Stimulated activated CD4-positive, alpha-beta T cell treated with anti-CD3 and anti-CD28 coated beads, Interleukin-2, amount 100 ng/mL, for 24 hours (primary cell): ENCODE measurements around the gene SPAG16.
"Not testable (repeated sequence)": the region's sequence is repeated elsewhere in the genome, so short reads cannot be mapped to it uniquely, and the experiment has no call there.

Experiments
- DNase-seq, 2 donors: peaks; one replicate each; pipeline ENCODE4 v3.0.0-alpha.2; 2020

SPAG16 gene

DNA sequence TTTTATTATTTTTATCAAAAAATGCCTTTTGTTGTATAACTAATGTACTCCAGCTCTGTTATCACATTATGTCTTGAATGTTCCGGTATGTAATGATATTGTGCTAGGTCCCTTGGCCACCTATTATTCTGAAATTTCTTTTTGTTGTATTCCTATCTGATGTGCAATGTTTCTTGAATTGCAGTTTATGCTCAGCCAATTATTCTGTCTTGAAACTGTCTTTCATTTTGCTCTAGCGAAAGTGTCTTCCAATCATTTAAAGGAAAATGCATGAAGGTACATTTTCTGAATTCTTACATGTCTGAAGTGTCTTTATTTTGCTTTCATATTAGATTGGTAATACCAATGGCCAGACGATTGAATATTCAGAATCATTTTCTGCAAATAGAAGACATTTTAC, 277.5 kb downstream of the SPAG16 start:
- no peak for DNase-seq

DNA sequence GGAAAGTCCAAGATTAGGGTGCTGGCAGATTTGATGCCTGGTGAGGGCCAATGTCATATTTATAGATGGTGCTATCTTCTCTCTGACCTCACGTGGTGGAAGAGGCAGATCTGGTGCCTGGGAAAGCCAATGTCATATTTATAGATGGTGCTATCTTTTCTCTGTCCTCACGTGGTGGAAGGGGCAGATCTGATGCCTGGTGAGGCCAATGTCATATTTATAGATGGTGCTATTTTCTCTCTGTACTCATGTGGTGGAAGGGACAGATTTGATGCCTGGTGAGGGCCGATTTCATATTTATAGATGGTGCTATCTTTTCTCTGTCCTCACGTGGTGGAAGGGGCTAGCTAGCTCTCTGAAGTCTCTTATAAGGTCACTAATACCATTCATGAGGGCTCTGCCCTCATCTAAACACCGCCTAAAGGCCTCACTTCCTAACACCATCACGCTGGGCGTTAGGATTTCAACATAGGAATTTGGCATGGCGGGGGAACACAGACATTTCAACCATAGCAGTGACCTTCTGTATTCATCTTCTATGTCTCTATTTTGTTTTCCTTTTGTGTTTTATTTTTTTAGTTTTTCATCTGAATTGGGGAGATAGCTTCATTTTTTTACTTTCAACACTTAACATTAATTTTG, 278.4 kb downstream of the SPAG16 start:
- no peak for DNase-seq

DNA sequence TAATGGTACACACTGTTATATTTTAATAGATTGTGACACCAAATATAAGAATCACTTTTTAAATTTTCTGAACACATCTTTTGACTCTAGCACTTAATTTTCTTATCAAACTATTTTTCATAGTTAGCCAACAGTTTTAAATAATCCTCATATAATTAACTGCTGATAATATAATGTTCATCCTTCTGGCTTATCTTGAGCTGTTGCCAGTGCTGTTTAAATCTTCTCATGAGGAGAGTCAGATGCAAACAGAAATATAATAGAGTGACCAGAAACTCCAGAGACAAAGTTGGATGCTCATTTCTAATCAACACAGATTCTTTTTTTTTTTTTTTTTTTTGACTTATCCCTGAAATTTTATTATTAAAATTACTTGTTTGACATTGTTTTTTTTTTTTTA, 282.6 kb downstream of the SPAG16 start:
- DNase-seq, result no peak

DNA sequence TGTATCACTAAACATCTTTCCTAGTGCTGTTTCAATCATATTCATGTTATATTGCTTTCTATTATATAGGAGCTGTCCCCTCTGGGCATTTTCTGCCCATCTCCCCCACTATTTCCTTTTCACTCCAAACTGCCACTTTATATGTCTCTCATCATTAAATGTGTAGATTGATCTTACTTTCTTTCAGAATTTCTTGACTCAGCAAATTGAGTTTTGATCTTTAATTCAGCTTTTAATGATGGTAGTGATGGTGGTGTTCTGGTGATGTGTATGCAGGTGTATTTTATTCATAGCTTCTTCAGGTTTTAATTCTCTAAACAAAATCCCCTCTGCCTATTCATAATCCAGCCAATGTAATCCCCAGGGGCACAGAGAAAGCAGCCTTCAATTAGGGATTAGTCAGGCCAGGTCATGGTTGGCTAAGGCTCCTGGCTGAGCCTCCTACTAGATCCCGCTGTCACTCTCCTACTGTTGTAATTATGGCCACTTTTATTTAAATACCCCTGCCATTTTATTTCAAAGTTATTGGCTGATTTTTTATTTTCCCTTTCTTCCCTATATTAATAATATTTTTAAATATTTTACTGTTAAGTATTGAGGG, 325.4 kb downstream of the SPAG16 start:
- DNase-seq, result no peak

DNA sequence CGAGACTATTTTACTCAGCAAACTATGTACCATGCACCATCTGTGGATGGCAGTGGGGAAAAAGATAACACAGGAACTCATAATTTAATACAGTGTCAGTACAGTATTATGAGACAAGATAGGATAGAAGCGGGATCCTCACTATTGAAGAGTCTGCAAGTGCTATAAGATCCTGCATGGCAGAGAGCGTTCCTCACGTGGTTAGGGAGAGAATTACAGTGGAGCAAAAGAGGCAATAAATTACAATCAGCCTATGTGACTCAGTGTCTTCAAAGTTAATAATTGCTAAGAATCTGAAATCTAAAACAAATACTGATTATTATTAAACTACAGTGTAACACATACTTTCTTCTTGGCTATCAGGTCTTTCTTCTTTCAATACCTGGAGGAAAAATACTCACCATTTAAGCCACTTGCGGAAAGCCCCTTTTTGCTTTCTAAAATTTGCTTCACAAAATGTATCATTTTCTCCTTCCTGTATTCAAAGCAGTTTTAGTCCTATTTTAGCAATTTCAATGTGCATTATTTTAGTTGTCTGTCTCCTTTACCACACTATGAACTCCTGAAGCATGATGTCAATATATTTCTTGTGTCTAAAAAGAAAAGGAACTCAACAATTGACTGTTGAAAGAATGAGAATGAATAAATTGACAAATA, 342.9 kb downstream of the SPAG16 start:
- DNase-seq, result no peak

DNA sequence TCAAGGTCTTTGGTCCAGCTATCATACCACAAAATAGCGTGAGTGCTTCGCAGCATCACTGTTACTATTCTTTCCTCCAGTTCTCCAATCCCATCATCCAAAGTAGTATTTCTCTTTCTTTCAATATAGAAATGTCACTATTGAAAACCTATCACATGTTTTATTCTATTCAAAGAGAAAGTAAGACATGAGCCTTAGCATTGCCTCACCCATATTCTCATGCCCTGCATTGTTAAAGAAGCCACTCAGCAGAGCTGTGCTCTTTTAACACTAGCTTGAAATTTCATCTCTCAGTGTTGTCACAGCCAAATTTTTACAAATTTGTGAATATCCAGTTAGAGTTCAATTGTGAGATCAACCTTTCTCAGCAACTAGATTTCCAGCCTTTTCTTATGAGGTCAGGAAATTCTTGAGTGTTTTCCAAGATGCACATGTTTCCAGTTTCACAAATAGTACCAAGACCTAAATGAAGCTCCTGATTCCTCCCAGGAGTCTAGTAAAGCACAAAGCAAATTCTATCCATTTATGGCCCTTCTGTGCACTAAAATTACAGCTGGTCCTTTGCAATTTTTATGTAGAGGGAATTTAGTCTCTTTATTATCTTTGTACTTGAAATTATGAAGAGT, 343.7 kb downstream of the SPAG16 start:
- DNase-seq, result no peak

DNA sequence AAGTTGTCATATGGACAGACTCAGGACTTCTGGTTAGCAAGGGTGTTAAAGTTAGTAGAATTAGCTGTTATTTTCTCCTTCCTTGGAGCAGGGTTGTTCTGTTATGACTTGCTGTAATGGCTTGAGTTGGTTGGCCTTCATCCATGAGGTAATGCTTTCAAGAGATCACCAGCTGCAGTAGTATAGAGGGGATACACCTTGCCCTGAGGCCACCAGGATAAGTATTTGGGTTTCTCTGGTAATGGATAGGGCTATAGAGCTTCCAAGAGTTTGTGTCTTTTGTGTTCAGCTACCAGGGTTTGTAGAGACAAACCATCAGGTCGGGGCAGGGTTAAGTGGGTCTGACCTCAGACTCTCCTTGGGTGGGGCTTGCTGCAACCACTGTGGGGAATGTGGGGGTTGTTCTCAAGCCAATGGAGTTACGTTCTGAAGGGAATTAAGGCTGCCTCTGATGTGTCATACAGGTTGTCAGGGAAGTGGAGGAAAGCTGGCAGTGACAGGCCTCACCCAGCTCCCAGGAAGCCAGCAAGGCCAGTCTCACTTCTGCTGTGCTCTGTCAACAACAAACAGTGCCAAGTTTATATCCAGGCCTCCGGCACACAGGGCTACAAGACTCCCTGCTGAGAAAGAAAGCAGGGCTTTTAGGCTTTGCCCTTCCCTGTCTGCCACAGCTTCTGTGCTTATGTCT, 356.6 kb downstream of the SPAG16 start:
- no peak for DNase-seq

DNA sequence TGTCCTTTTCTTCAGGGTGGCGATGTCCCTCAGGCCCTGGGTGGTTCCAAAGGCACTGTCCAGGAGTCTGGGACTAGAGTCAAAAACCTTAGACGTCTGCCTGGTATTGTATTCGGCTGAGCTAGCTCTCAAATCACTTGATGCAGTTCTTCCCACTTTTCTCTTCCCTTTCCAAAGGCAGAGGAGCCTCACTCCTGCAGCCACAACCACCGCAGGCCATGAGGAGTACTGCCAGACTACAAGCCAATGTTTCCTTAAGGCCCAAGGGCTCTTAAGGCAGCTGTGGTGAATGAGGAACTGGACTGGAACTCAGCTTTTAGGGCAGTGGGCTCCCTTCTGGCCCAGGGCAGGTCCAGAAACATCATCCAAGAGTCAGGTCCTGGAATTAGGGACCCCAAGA, 360.7 kb downstream of the SPAG16 start:
- no peak for DNase-seq

DNA sequence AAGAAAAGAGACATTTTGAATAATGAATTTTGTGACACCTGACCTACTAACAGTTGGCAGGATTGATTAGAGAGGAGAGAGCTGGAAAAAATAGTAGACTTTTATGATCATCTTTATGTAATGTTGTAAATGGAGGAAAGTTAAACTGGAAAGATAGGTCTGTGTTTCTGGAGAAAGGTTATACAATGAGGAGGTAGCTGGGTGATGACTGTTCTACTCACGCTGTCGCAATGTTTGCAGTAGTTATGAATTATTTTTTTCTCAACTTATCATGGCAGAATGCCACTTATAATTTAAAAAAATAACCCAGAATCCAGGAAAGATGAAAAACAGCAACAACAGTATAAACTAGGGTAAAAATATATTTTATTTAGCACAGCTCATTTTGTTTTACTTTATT, 364.9 kb downstream of the SPAG16 start:
- no peak for DNase-seq

DNA sequence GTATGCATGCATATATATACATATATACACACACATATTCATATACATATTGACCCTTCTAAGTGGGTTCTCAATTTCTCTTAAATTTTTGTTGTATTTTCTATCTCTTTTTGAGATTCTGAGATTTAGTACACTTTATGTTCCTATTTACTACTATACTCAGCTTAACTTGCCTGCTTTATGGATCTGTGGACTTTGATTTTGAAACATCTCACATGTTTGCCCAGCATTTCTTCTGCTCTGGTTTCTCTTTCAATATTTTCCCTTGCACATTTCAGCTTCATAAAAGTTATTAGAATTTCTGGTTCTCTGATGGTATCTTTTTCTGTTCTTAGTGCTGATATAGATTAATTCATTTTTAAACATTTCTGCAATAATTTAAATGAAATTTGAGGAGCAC, 380.6 kb downstream of the SPAG16 start:
- no peak for DNase-seq

DNA sequence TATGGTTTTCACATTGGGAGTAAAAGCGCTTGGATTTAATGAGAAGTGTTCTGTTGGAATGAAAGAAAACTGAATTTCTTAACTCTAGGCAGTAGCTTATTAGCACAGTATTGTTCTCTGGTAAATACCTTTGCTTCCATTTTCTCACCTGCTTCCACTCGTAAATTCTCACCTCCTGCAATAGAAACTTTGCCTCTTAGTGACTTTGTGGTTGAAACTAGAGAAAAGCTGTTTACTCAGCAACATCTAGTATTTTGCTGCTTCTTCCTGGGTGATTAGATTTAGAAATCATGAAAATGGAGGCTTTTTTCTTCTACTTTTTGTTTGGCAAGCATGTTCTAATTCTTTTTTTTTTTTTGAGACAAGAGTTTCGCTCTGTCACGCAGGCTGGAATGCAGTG, 385.4 kb downstream of the SPAG16 start:
- no peak for DNase-seq

DNA sequence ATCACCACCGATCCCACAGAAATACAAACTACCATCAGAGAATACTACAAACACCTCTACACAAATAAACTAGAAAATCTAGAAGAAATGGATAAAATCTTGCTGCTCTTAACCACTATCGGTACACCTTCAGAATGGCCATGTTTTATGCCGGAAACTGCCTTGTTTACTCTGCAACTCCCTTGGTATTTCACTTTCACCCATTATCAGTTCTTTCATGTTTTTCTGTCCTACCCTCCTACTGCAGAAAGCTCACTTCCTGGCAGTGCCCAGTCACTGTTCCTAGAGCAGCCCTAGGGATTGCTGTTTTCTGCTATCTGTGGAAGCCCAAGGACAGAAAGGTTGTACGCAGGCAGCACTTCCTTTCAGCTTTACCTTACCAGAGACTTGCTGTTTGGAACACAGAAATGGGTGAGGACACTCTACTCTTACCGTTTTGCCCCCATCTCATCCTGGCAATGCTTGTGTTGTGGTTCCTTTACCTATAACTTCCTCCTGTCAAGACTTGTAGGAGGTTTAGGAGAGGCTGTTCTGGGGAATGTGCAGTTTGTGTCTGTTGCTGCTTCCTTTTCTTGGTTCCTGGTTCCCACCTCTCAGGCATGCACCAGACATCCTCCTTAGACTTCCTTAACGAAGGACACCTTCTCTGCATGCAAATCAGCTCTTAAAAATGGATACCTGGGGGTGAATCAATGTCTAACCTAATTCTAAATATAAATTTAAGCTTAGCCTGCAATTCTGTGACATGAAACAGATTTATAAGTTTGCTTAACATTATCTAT, 394.4 kb downstream of the SPAG16 start:
- no peak for DNase-seq

DNA sequence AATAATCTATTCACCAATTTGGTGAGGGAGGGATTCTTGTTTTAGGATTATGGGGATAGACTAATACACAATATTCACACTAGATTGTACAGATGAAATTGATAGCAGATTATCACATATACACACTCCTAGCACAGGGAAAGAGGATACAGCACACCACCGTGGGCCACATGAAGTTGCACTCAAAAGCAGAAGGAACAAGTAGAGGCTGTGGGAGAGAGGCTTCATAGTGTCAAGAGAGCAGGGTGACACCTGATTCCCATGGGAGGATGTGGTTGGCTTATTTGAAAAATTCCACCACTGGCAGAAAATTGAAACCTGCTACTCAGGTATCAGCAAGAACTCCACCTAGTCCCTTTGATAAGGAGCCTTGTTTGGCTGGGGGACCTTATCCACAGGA, 395.6 kb downstream of the SPAG16 start:
- DNase-seq, result no peak

DNA sequence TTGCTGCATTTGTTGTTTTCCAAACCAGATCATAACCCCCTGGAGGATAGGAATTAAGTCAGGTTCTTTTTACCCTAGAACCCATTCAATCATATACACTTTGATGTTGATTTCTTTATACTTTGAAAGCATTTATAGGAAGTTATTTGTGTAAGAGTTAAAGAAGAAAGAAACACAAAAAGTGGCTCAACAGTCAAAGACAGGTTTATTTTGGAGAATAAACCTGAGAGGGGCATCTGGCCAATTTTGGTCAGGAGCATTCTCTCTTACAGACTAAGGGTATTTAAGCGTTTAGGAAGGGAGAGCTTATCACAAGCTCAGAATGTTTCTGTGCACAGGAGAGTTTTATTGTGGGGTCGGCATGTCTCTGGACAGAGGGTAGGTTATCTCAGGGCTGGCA, 398.0 kb downstream of the SPAG16 start:
- no peak for DNase-seq

DNA sequence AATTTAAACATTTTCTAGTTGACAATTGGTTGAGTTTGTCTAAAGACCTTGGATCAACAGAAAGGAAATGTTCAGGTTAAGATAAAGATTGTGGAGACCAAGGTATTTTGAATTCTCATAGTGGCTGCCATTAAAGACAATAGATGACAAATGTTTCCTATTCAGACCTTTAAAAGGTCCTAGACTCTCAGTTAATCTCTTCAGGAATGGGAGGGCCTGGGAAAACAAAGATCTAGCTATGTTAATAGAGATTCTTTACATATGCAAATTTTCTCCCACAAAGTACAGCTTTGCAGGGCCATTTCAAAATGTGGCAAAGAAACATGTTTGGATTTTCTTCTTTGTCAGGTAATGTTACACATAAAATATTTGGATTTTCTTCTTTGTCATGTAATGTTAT, 403.9 kb downstream of the SPAG16 start:
- DNase-seq, result no peak

DNA sequence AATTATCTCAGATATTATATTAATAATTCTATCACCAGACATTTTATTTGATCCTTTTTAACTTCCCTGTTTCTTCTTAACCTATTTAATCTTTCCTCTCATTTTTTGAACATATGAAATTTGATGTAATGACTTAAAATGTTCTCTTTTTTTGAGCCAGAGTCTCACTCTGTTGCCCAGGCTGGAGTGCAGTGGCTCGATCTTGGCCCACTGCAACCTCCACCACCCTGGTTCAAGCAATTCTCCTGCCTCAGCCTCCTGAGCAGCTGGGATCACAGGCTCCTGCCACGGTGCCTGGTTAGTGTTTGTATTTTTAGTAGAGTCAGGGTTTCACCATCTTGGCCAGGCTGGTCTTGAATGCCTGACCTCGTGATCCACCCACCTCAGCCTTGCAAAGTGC, 404.6 kb downstream of the SPAG16 start:
- DNase-seq, result not testable (repeated sequence)

DNA sequence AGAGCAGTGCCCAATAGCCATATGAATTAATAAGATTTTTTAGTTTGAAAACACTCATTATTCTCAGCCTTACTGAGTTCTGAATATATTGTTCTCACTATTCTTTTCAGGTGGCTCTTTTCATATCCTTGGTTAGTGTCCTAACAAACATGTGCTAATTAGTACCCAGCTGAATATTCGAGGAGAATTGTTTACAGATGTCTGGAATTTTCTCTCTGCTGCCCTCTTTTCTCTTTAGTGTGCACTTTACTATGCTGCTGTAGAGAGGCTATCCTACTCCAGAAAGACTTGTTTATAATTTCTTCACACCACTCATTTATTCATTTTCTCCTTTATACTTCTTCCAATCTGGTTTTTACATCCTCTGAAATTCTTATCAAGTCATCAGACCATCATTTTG, 405.3 kb downstream of the SPAG16 start:
- DNase-seq, result no peak

DNA sequence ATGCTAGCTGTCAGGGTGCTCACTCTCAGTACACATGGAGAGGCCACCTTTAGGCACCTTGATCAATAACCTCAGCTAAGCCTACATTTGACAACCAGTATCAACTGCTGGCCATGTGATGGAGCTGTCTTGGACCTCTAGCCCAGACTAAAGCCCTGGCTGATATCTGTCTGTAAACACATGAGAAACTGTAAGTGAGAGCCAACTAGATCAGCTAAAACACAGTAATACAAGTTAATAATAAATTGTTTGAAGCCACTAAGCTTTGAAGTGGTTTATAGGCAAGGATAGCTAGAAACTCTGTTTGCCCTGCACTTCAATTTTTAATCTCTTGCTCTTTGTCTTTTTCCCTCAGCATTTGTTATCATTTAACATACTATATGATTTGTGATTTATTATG, 407.1 kb downstream of the SPAG16 start:
- no peak for DNase-seq

DNA sequence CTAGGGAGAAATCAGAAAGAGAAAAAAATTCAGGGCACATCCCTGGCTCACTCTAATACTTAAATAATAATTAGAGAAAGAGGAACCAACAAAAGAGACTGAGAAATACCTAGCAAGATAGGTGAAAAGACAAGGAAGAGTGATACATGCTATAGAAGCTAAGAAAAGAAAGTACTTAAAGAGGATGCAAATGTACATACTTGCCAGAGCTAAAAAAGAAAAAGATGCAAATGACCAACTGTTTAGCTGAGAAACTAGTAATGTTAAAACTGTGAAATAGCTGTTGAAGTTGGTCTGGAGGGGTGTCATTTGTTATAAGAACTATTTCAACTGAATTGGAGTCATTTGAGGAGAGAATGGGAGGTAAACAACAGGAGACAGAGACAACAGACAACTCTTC, 412.2 kb downstream of the SPAG16 start:
- no peak for DNase-seq

DNA sequence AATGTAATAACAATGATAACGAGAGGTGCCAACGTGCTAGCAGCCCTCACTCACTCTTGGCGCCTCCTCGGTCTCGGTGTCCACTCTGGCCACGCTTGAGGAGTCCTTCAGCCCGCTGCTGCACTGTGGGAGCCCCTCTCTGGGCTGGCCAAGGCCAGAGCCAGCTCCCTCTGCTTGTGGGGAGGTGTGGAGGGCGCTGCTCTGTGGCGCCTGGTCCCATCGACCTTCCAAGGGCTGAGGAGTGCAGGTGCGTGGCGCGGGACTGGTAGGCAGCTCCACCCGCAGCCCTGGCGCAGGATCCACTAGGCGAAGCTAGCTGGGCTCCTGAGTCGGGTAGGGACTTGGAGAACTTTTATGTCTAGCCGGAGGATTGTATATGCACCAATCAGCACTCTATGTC, 417.1 kb downstream of the SPAG16 start:
- not testable (repeated sequence) for DNase-seq

DNA sequence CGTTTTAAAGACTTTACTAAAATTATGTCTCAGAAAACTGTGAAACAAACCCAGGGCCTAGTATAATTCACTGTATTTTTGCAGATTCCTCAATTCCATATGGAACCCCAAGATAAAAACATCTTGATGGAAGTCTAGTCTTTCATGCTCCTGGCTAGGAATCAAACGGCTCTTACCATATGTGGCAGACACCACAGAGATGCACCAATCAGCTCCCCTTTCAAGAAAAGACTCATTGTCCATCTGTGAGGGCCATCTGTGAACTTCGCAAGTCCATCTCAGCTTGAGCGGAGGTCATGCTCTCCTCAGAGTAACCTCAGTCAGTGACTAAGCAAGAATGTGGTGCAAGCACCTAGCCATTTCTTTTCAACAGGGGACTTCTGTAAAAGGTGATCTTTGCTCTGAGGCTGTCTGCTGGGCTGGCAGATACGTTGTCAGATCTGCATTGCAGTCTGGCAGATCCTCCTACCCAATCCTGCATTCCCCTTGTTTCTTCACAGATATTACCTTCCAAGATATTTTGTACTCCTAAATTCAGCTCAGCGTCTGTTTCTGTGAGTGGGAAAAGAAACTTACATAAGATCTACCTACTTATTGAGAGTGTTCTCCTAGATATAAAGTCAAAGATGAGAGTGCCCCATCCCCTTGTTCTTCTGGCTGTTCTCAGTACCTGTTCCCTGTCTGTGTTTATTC, 419.3 kb downstream of the SPAG16 start:
- no peak for DNase-seq

DNA sequence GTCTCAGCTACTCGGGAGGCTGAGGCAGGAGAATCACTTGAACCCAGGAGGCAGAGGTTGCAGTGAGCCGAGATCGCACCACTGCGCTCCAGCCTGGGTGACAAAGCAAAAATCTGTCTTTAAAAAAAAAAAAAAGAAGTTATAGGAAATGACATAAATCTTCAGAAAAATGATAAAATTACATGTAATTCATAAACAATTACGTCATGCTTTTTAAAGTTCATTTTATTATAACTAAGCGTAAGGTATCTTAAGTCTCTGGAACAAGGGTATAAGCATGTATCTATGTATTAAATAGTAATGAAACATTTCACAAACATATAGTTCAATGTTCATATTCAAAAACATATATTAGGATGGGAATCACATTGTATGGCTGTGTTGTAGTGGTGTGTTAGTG, 425.9 kb downstream of the SPAG16 start:
- DNase-seq, result no peak
